NT2/D1 (cell line): ENCODE data around the gene ZFR.

ENCODE experiments used
- YY1 ChIP-seq: IDR thresholded peaks from 2 replicates; pipeline ENCODE4 v1.6.1; 2011; ENCODE audit not compliant: insufficient read length, insufficient read depth
- ZNF274 ChIP-seq: IDR thresholded peaks from 2 replicates; pipeline ENCODE4 v1.6.1; 2011; ENCODE audit warnings: mild to moderate bottlenecking, low read depth, low read length

- TF ChIP-seq YY1 (no peak), ZNF274 (no peak)
Measured at GRCh38 chr5:32388432-32389129, 56.0 kb downstream of the ZFR start.
